ENCODE data around the gene LEPROT.

Gene LEPROT

DNA sequence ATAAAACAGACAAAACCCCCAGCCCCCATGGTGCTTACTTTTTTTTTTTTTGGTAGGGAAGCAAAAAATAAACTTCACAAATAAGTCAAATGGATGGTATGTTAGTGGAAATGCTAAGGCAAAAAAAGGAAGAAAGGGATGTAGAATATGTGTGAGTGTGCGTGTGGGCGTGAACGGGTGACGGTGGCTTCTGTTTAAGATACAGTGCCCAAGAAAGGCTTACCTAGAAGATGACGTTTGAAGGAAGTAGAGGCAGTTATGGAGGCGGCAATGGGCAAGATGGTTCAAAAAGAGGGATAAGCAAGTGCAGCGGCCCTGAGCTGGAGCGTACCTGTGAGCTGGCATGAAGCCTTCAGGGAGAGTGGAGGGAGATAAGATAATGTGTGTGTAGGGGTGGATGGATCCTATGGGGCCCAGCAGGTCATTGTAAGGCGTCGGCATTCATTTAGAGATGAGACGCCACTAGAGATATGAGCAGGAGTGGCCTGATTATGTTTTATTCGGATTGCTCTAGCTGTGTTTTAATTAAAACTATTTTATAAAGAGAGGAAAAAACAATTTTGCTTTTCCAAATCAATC lies 19.9 kb downstream of the LEPROT start:
- POLR2A ChIA-PET = no interaction called here
- no peak overlapping the region for H3K4me3 ChIP-seq (ENCODE audit: low read depth, low read length)
- CTCF ChIA-PET = interaction anchor here (0.8 to 3.9 kb wide), 7 partner anchors 10 to 247 kb away, joined by 3 to 15 read pairs (median 4); no protein-coding TSS in a partner anchor
- TF ChIP-seq CTCF (IDR thresholded peaks at IDR 0.05; ENCODE audit: insufficient read depth, low read length, missing control alignments) = no peak
- DNase-seq (ENCODE audit: low read depth, low spot score) = no peak

DNA sequence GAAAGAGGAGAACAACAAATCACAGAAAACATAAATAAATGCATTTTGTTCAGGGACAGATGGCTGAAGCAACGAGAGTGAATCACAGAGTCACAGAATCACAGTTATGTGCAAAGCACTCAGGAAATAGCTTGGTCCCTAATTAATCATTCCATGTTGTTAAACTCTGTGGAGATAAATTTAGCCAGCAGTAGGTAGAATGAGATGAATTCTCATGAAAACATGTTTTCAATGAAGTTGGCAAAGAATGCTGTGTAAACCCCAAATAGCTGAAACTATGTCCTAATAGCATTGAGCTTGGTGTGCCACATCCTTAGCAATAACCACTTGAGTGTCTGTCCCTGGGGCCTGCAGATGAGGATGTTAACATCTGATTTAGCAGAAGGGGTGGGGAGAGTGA lies 20.4 kb downstream of the LEPROT start:
- ChIA-PET POLR2A (no interaction called here), CTCF (interaction anchor here (0.8 to 3.9 kb wide), 6 partner anchors 10 to 246 kb away, joined by 3 to 15 read pairs (median 4); no protein-coding TSS in a partner anchor)
- no peak overlapping the region for H3K4me3 ChIP-seq (ENCODE audit: low read depth, low read length)
- no peak for TF ChIP-seq CTCF (IDR thresholded peaks at IDR 0.05; ENCODE audit: insufficient read depth, low read length, missing control alignments)
- DNase-seq (ENCODE audit: low read depth, low spot score) = no peak

DNA sequence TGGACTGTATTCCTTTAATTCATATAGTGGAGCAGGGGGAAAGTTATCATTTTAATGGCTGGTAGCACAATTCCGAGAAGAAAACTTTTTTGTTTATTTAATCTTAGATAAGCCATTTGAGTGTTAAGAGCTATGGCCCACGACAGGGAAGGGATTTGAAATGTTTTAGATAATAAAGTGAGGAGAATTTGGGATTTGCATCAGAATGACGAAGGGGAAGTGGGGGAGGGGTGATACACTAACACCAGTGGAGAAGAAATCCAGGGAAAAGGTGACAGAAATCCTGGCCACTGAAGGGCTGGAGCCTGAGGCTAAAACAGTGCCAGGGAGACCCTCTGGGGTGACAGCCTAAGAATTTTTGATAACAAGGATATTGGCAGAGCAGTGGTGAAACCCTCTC lies 21.0 kb downstream of the LEPROT start:
- CTCF ChIA-PET = interaction anchor here (0.8 to 3.9 kb wide), 5 partner anchors 11 to 246 kb away, joined by 3 to 15 read pairs (median 4); no protein-coding TSS in a partner anchor
- H3K4me3 ChIP-seq (ENCODE audit: low read depth, low read length) = no peak overlapping the region
- no peak for TF ChIP-seq CTCF (IDR thresholded peaks at IDR 0.05; ENCODE audit: insufficient read depth, low read length, missing control alignments)
- DNase-seq (ENCODE audit: low read depth, low spot score) = no peak
- POLR2A ChIA-PET = no interaction called here

DNA sequence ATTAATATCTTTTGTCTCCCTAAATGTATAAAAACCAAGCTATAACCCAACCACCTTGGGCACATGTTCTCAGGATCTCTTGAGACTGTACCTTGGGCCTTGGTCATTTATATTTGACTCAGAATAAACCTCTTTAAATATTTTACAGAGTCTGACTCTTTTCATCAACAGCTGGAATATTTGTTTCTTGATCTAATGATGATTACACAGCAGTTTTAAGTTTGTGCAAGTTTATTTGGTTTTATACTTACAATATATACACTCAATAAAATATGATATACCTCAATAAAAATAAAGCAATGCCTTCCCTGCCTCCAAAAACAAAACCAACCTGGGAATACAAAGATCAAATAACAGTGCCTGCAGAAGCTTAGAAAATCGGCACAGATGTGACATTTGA lies 22.0 kb downstream of the LEPROT start:
- no peak overlapping the region for H3K4me3 ChIP-seq (ENCODE audit: low read depth, low read length)
- ChIA-PET POLR2A (no interaction called here), CTCF (no interaction called here)
- no peak for TF ChIP-seq CTCF (IDR thresholded peaks at IDR 0.05; ENCODE audit: insufficient read depth, low read length, missing control alignments)
- DNase-seq (ENCODE audit: low read depth, low spot score) = no peak

DNA sequence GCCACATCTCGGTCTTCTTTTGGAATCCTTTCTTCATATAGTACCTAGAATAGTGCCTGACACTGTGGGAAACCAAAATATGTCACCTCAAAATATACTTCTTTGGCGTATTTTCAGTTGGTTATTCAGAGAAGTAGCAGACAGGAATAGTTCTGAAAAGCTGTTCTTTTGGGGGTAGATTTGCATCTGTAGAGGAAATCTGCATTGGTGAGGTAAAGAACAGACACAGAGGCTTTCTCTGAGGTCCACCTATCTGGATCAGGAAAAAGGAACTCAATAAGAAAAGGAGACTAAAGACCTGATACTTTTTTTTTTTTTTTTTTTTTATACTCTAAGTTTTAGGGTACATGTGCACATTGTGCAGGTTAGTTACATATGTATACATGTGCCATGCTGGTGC lies 23.2 kb downstream of the LEPROT start:
- H3K4me3 ChIP-seq (ENCODE audit: low read depth, low read length) = no peak overlapping the region
- CTCF ChIA-PET = interaction anchor here (0.6 to 1.4 kb wide), 2 partner anchors 15 to 16 kb away, joined by 3 to 4 read pairs; no protein-coding TSS in a partner anchor
- no peak for DNase-seq (ENCODE audit: low read depth, low spot score)

More for the DNA sequence above, 23.2 kb downstream of the LEPROT start:
- POLR2A ChIA-PET = no interaction called here
- TF ChIP-seq CTCF (IDR thresholded peaks at IDR 0.05; ENCODE audit: insufficient read depth, low read length, missing control alignments) = no peak
